GM21825 (cell line): ENCODE measurements around the gene PPP1R9B.

Experiments
- ATAC-seq: cut with Tn5 transposase; IDR thresholded peaks from one replicate; pipeline ENCODE4 v1.9.1; 2021; ENCODE audit warnings: mild to moderate bottlenecking, moderate library complexity; ENCODE audit not compliant: unreplicated experiment

The PPP1R9B gene

DNA sequence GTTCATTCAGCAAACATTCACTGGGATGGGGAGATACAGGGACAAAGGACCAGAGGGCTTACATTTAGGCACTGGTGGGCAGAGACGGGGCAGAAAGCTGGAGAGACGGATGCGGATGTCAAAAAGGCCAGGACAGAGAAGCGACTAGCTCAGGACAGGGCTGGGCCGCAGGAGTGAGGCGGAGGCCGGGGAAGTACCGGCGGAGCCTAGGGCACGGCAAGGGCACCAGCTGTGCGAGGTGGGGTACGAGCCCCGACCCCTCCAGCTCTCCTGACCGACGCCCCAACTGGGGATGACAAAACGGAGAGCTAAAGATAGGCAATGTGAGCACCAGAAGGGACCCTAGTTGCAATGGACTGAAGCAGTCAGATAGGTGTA lies 11.4 kb upstream of the PPP1R9B start:
- ATAC-seq = no peak

DNA sequence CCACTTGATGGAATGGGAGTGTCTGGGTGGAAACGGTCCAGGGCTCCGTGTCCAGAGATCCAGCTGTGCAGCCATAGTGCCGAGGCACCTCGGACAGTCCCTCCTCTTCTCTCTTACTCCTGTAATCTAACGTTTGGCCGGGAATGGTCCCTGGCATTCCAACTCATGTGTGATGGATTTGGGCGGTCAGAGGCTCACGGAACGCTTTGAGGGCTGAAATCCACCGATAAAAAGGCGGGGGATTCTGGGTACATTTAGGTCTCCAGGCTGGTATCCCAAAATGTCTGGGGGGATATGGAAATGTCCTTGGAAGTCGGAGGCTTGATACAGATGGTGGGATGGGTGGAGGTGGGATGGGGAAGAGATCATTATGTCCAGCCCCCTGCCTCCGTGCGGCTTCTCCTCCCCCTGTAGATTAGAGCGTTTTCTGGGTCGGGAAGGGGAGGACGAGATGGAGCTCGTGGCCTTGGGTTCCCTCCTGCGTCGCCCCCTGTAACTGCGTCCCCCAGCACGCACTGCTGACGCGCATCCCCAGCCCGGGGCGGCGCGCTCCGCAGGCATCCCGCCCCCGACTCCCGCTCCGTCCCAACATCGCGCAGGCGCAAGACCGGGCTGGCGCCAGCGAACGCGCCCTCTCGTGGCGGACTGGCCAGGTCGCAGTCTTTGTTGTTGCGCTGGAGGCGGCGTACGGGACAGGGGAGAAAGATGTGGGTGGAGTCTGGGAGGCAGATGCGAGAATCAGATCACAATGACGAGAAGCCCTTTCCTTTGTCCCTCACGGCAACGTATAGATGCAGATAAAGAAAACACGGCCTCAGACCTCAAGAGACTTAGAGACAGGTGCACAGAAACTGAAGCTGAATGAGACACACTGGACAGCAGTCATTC lies 10.8 kb upstream of the PPP1R9B start:
- ATAC-seq = peak; percentile 78

DNA sequence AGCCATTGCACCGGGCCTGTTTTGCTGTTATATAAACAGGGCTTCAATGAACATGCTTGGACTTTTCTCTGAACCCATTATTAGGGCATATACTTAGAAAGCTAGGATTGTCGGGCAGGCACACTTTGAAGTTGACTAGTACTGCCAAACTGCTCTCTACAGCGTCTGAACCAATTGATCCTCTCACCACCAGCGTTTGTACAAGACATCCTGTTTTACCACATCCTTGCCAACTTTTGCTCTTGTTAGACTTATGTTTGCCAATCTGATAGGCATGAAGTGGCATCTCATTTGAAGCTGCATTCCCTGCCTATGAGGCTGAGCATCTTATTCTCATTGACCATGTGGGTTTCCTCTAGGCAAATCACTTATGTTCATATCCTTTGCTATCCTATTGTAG lies 7.4 kb upstream of the PPP1R9B start:
- ATAC-seq = no peak

DNA sequence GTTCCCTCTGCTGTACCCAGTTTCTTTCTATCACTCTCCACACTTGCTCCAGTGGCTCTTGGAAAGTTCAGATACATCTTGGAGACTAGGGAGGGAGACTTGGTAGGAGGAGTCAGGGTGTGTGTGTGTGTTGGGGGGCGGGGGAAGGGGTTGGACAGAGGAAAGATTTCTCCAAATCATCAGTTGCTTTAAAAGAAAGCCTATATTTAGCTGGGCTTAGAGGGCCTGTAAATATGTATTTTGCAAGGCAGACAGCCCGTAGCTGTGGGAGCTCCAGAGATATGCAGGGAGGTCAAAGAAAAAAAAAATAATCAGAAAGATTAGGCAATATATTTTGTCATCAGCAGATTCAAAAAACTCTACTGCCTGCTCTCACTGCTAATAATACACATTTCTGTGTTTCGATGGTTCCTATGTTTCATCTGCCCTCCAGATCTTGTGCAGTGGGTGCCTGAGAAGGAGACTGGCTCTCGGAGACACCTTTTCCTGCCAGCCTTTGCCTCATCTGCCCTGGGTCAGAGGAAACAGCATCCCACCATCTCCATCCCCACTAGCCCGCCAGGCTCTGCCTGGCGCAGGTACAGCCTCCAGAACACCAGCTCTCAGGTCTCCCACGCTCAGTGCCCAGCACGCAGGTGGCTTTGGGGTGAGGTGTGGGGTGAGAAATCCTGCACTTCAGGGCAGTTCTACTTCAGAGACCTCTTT lies 4.8 kb upstream of the PPP1R9B start:
- no peak for ATAC-seq

DNA sequence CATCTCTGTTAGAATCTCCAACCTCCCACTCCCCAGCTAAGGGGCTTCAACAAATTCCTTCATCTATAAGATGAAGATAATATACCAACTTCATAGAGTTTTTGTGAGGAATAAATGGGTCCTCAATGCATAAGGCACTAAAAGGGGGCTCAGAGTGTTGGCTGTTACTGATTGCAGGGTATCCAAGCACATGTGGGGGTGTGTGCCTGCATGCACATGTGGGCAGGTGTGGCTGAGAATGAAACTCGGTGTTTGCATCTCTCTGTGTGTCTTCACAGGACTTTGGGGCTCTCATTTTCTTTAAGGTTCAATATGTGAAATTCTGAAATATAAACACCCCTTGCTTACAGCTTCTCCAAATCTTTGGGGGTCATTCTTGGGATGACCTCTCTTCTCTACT lies 4.1 kb upstream of the PPP1R9B start:
- no peak for ATAC-seq

DNA sequence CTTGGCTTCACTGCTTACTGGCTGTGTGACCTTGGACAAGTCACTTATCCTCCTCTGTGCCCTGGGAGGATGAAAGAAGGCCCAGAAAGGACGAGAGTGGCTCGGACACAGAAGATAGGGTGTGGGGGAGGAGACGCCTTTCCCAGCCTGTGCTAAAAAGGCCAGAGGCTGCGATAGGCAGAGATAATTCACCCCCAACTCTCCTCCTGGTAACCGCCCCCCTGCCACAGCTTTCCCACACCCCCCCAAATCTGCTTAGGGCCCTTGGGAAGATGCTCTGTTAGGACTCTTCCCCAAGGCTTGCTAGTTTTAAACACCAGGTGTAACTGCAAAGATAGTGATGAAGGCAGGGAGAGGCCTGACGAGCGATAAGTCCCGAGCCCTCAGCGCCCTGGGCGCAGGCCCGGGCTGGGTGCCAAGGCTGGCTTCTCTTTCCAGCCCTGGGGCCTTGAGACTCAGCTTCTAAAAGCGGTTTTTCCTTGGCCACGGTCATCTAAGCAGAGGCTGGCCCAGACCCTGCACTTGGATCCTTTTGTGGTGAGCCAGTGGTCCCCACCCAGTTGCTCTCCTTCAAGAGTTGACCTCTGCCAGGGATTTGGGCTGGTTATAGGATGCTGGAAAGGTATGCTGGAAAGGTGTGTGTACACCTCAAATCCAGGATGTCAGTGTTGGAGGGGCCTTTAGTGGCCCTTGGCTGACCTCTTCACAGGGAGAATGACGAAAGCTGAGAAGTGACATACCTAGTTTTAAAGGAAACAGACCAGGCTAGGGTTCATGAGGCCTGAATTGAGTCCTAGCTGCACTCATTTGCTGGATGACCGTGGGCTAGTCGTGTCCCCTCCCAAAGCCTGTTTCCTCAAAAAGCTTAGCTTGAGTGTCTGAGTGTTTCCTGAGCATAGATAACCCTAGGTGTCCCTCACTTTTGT lies 3.4 kb upstream of the PPP1R9B start:
- ATAC-seq = no peak

DNA sequence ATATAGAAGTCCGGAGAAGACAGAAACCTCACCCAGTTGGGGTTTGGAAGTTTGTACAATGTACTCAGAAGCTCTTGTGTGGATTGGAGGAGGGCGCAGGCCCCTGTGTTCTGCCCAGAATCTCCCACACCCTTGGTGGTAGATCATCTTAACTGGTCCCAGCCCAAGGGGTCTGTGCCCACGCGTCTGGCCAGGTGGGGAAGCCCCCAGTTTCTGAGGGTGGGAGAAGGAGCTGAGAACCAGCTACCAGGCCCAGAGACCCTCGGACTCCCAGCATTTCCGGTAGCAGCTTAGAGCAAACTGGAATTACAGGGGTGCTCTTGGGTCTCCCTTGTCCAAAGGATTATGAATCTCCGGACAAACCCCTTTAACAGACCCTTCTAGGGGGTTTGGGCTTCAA lies 2.3 kb upstream of the PPP1R9B start:
- no peak for ATAC-seq

DNA sequence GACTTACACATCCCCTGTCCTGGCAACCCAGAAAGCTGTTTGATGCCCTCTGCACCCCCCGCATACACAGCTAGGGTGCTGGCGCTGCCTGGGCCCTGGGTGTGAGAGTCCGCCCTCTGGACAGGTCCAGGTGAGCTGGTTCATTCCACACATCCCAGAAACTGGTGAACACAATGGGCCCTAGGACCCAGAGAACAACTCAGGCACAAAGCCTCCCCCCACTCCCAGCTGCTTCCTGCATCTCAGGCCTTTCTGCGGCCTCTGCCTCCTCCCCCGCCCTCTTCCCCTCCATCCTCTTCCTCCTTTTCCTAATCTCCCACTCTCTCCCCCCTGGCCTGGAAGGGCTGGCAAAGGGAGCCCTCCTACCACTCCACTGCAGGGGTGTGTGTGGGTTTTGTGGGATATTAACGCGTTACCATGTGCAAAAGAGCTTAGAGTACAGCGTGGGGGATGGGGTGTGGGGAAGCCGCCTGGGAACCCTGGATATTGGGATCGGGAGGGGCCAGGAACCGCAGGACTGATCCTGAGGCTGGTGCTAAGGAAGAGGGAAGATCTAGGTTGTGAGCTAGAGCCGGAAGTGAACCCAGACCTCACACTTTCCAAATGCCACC lies 1.6 kb upstream of the PPP1R9B start:
- ATAC-seq = peak; percentile 23

DNA sequence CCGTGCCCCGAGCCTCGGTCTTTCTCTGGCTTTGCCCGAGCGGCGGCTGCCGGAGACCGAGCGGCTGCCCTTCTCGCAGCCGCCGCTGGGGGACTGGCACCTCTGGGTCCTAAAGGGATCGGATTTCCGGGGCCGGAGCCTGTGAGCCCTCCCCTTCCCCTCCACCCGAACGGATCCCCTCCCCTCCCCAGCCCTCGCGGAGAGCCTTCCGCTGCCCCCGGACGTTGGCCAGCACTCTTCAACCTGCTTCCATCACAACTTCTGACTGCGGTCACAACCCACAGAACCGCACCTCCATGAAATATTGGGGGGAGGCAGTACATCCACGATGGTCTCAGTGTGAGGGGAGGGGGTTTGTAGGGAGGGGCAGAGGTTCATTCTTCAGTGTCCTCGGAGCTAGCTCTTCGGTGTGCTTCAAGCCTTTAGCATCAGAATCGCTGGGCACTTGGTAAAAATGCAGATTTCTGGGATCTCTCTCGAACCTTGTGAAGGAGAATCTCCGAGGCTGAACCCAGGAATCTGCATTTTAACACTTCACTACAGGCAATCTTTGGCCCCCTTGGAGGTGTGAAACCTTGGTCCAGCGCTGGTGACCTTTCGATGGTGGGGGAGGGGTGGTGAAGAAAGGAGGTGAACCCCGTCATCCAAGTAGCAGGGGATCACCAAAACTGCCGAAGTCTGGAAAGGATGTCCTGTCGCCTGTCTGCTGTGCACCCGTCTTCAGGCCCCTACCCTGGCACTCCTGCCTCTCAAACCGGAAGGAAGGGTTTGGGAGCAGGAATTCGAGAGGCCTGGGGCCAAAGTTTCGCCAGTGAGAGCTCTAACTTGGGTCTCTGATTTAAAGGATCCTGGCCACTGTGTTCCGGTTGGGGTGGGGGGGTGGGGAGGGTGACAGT lies 812 bp upstream of the PPP1R9B start:
- ATAC-seq = peak; percentile 32

DNA sequence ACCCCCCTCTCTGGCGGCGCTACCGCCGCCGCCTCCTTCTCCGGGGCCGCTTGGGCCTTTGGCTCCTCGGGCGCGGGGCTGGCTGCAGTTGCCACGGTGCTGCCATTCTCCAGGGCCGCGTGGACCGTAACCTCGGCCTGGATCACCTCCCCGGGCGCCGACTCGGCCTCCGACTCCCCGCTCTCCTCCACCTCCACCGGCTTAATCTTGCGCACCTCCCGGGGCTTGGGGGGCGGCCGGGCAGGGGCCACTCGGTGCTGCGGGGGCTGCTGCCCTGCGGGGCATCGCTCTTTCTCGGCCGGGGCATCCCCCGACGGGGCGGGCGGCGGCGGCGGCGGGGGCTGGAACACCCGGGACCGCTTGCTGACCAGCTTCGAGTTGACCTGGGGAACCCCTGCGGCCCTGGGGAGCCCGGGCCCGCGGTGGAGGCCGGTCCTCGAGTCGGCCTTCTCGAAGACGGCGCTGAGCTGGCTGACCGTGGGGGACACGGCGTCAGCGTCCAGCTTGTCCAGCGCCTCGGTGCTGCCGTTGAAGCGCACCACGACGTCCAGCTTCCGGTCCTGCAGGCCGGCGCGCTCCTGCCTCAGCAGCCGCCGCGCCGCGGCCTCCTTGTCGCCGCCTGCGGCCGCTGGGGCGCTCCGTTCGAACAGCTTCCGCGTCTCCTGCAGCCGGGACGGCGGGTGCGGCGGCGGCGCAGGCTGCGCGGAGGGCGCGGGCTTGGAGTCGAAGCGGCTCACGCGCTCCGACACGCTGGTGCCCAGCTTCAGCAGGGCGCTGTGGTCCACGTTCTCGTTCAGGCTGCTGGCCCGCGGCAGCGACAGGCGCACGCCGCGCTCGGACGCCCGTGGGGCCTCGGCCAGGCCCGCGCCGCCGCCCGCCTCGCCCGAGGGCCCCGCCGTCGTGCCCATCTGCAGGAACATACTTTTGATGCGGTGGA lies 792 bp downstream of the PPP1R9B start:
- no peak for ATAC-seq

DNA sequence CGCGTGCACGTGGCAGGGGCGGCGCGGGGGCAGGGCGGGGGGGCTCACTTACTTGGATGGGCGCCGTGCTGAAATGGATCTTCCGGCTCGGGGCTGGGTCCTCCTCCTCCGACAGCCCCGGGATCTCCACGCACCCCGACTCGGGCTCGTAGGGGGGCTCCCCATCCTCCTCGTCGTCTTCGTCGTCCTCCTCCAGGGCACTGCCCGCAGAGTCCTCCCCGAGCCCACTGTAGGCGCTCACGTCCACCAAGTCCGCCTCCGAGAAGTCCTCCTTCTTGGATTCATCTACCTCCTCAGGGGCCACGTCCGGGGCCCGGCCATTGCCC lies 1.4 kb downstream of the PPP1R9B start:
- ATAC-seq = no peak

DNA sequence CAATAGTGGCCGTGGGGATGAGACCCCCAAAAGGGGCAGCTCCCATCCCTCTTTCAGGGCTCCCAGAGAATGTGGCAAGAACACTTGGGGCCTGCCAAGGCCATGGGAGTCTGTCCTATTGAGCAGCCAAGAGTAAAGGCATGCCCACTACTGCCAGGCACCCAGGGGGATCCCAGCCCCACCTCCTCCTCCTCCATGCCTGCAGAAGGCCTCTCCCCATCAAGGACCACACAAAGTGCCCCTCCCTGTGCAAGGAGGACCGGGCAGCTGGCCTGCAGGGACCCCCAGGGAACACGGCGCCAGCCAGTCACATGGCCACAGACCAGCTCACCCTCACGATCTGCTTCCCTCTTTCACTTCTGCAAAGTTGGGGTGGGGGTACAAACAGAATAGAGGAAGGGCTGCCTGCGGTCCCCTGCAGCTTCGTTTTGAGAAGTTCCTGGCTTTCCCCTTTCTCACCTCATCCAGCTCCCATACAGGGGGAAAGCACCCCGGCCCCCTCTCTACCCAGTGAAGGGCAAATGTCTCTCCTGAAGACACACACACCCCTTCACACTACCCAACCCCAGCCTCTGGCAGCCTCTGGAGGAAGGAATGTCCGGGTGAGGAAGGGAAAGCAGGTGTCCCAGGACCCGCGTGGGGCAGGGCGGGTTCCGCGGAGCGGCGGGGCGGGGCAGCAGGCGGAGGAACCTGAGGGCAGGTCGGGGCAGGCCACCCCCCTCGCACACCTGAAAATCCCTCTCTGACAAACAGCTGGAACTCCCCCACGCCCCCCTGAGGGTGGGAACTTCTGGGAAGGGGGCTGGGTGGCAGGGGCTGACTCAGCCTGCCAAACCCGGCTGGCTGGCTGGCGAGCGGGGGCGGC lies 2.0 kb downstream of the PPP1R9B start:
- peak; percentile 33 for ATAC-seq

DNA sequence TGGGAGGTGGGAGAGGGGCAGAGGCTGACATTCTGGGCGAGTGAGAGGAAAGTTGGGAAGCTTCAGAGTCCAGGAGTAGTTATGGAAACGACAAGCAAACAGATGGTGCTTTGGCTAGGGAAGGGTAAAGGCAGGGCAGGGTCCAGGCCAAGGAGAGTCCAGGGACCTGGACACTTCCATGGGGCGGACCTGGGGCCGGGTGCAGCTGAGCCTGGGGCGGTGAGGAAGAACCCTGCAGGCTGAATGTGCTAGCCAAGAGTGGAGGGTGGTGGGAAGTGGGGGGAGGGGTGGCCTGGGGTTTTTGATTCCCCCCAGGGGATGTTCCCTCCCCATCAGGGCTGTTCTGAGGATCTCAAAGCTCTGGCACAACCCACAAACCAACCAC lies 2.6 kb downstream of the PPP1R9B start:
- ATAC-seq = no peak

DNA sequence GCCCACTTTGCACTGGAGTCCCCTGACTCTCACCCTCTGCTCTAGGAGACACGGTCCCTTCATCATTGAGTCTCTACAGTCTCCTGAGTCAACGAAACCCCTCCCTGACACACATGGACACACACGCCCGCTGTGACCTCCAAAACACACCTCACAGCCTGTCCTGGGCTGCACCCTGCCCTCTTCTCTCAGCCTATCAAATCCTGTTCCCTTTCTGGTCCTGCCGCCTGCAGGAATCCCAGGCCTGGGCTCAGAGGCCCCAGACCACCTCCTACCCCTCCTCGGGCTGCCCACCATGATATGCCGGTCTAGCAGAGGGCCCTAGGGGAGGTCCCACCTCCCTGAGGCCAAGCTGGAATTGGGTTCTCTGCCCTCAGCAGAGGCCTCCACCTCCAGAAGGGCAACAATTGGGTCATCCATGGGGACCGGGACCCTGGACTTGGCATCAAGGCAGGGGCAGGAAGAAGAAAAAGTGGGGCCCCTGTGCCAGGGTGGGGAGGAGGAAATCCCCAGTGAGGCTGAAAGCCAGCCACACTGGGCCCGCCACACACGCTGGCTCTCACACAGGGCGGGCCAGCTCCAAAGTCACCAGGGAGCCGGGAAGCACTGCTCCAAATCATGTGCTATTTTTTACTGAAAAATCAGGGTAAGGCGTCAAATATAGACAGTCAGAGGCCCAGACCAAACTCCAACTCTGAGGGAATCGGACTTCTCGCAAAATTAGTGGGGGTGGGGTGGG lies 3.4 kb downstream of the PPP1R9B start:
- ATAC-seq = no peak

DNA sequence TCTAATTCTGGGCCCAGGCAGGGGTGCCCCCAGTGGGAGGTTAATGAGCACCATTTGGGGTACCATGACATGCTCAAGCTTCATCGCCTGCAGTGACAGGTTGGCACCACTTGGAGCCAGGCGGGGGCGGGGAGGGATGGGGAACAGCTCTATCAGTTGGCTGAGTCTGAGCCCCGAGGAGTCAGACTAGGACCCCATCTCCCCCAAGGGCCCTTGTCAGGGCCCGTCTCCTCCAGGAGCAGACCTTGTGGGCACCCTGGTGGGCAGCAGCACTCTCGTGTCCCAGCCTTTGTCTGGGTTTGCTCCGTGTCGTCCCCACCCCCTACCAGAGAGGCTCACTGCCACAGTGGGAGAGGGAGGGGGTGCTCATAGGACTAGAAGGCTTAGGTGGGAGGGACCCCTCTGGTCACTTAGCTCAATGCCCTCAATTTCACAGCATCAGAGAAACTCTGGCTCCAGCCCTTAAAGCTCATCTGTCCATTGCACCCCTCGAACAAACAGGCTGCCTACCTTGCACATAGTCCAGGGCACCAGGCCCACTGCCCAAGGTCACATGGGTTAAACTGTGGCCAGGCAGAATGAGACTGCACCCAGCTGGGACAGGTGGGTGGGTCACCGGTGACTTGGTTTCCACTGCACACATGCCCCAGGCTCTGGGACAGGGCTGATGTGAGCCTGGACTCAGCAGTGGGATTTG lies 4.1 kb downstream of the PPP1R9B start:
- no peak for ATAC-seq

DNA sequence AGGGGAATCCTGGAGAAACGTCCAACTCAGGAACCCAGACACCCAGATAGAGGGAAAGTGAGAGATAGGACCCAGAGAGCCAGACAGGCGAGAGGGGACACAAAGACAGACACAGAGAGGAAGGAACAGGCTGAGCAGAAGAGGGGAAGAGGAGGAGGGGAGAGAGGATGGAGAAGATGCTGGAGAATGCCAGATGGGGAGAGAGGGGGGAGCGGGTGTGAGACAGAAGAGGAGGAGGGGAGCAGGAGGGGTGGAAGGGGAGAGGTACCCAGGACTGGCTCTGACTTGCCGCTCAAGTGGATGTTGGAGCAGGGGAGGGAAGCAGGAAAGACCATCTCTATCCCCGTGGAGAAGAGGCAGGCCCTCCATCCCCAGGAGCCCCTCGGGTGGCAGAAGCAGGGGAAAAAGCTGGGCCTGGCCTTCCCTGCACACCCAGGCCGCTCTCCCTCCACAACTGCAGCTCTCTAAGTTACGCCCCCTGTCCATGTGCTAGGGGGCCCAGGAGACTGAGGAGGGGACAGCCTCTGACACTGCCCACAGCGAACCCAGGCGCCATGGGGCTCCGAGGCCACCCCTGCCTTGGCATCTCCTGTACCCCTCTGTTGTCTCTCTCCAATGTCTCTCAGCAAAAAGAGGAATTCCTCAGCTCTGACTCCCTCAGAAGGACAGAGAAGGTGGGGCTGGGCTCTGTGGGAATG lies 4.8 kb downstream of the PPP1R9B start:
- ATAC-seq = no peak
